Measurements from ENCODE around the gene NTHL1. TPM values are rescaled to one million over a fixed set of nuclear protein-coding genes. Genes with fewer than 3 reads are reported as not detected.
"Not testable (repeated sequence)": the region's sequence is repeated elsewhere in the genome, so short reads cannot be mapped to it uniquely, and the experiment has no call there.

The NTHL1 gene
- total and polyA plus RNA-seq, 10 of the 15 experiments (the other 5 are each of a cell fraction or from before 2014, with no cell fraction given) = 0.85 to 54.7 (median 39.0) TPM

DNA sequence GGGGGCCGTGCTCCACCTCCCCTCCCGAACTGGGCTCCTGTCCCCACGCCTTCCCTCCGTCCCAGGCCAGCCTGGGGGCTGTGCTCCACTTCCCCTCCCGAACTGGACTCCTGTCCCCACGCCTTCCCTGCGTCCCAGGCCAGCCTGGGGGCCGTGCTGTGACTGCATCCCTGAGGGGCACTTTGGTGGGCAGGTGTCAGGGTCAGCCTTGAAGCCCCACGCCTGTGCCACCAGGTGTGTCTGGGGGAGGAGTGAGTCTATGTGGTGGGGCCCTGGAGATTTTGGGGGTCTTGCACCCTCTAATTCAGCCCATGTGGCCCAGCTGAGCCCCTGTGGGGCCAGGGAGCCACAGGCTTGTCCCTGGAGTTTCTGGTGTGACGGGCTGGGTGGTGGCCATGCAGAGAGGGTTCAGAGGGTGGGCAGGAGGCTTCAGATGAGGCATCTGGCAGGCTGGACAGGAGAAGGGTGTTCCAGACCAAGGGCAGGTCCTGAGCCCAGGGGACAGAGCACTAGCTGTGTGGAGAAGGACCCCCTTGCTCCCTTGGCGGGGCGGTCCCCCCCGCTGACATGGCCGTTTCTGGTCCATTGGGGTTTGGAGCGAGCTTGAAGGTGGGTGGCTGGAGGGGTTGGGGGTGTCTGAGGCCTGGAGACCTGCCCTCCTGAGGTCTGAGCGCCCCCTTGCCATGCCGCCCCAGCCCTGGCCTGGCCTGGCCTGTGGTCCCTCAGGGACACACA is 12.8 kb downstream of the NTHL1 start:
- no peaks in the 10 kb centered on the region for H3K36me3 ChIP-seq (ENCODE audit: control insufficient read depth in 2 of 2, insufficient read depth in 2 of 2, low read length in 1 of 2)
- no peaks in the 10 kb centered on the region for H4K20me1 ChIP-seq (ENCODE audit: control insufficient read depth, insufficient read depth)
- WGBS (ENCODE audit: insufficient coverage, insufficient replicate concordance, low lambda C conversion rate, missing lambda C conversion rate) = 35% methylated on average over 15 of the region's 17 CpGs
- intact Hi-C loops (cut with micrococcal nuclease; ENCODE audit: unreplicated experiment) = no loop called here
- H3K9me3 ChIP-seq (replicated peaks; ENCODE audit: control insufficient read depth, insufficient read depth, low read length) = no peaks in the 10 kb centered on the region
- no peaks in the 10 kb centered on the region for H3K79me2 ChIP-seq (ENCODE audit: control insufficient read depth, insufficient read depth, low read length)
- BruUV-seq (replicated peaks) = no TSS peak
- RAD21 ChIA-PET (ENCODE audit: unreplicated experiment) = no interaction called here
- TF ChIP-seq PML (IDR thresholded peaks at IDR 0.05; ENCODE audit: low read length) (no peak), DPF2 (IDR thresholded peaks at IDR 0.05) (no peak), ZNF207 (IDR thresholded peaks at IDR 0.05; ENCODE audit: borderline replicate concordance) (no peak)
- H3K4me1 ChIP-seq (ENCODE audit: control insufficient read depth, insufficient read depth, low read length) = no peaks in the 10 kb centered on the region
- H3K27me3 ChIP-seq (replicated peaks in 1 of 2; ENCODE audit: control insufficient read depth in 2 of 2, insufficient read depth in 2 of 2, low read length in 1 of 2) = 0 out of 4 replicates have a peak, but pooled peaks cover 0 to 2% of the 10 kb centered on the region in 2 experiments
- CTCF ChIA-PET = no interaction called here
- DNase-seq (ENCODE audit: low read depth, low spot score) (no peak), ATAC-seq (no peak), FAIRE-seq (no peak)
- in situ Hi-C loops (cut with MboI) = no loop called here
- POLR2A ChIA-PET = no interaction called here
- no peak overlapping the region for H2AFZ ChIP-seq (ENCODE audit: control insufficient read depth, low read depth, low read length)
- no peak overlapping the region for H3K9ac ChIP-seq (ENCODE audit: control insufficient read depth, insufficient read depth, low read length)
- SMC1A ChIA-PET (ENCODE audit: uncharacterized antibody, unreplicated experiment) = no interaction called here
- H3K4me2 ChIP-seq (ENCODE audit: control insufficient read depth, insufficient read depth) = no peak overlapping the region
- no peak overlapping the region for H3K27ac ChIP-seq (ENCODE audit: control insufficient read depth, insufficient read depth)
- no peak overlapping the region for H3K4me3 ChIP-seq

DNA sequence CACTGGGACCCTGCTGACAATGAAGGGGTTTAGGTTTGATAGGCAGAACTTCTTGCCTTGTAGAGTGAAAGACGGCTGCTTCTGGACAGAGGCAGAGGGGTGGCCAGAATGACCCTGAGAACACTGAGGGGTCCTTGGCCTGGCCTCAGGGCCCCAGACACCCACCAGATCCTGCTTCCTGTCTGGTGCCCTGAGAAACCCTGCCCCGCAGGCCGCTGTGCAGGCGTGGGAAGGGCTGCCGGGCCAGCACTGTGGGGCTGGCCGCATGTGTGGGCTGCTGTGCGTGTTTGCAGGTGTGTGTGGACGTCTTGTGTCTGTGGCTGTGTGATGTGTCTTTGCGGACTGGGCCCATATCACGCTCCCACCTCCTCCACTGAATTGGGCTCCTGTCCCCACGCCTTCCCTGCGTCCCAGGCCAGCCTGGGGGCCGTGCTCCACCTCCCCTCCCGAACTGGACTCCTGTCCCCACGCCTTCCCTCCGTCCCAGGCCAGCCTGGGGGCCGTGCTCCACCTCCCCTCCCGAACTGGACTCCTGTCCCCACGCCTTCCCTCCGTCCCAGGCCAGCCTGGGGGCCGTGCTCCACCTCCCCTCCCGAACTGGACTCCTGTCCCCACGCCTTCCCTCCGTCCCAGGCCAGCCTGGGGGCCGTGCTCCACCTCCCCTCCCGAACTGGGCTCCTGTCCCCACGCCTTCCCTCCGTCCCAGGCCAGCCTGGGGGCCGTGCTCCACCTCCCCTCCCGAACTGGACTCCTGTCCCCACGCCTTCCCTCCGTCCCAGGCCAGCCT is 13.5 kb downstream of the NTHL1 start:
- in situ Hi-C loops (cut with MboI); H3K27me3 ChIP-seq (replicated peaks in 1 of 2; ENCODE audit: control insufficient read depth in 2 of 2, insufficient read depth in 2 of 2, low read length in 1 of 2); H3K9me3 ChIP-seq (replicated peaks; ENCODE audit: control insufficient read depth, insufficient read depth, low read length); H3K9ac ChIP-seq (ENCODE audit: control insufficient read depth, insufficient read depth, low read length); H3K79me2 ChIP-seq (ENCODE audit: control insufficient read depth, insufficient read depth, low read length); DNase-seq (ENCODE audit: low read depth, low spot score); H3K36me3 ChIP-seq (ENCODE audit: control insufficient read depth in 2 of 2, insufficient read depth in 2 of 2, low read length in 1 of 2); intact Hi-C loops (cut with micrococcal nuclease; ENCODE audit: unreplicated experiment); H4K20me1 ChIP-seq (ENCODE audit: control insufficient read depth, insufficient read depth); RAD21 ChIA-PET (ENCODE audit: unreplicated experiment); H3K4me1 ChIP-seq (ENCODE audit: control insufficient read depth, insufficient read depth, low read length); FAIRE-seq; H3K4me2 ChIP-seq (ENCODE audit: control insufficient read depth, insufficient read depth); H2AFZ ChIP-seq (ENCODE audit: control insufficient read depth, low read depth, low read length); H3K4me3 ChIP-seq; BruUV-seq (replicated peaks); POLR2A ChIA-PET; SMC1A ChIA-PET (ENCODE audit: uncharacterized antibody, unreplicated experiment); H3K27ac ChIP-seq (ENCODE audit: control insufficient read depth, insufficient read depth); ATAC-seq; CTCF ChIA-PET: not testable (repeated sequence)
- 60% methylated on average over 11 of the region's 32 CpGs for WGBS (ENCODE audit: insufficient coverage, insufficient replicate concordance, low lambda C conversion rate, missing lambda C conversion rate)
